Measurements from ENCODE around the gene SPOCK1.
"Not testable (repeated sequence)": the region's sequence is repeated elsewhere in the genome, so short reads cannot be mapped to it uniquely, and the experiment has no call there.

Gene SPOCK1

GRCh38 chr5:137393196-137393993, 105.7 kb downstream of the SPOCK1 start:
- no peak for DNase-seq

- DNase-seq, result no peak
Measured at GRCh38 chr5:137392261-137392660, 106.9 kb downstream of the SPOCK1 start.

GRCh38 chr5:137391044-137391443, 108.1 kb downstream of the SPOCK1 start:
- DNase-seq, result not testable (repeated sequence)

GRCh38 chr5:137389042-137389441, 110.1 kb downstream of the SPOCK1 start:
- DNase-seq, result no peak

- no peak for DNase-seq
Measured at GRCh38 chr5:137385064-137385463, 114.1 kb downstream of the SPOCK1 start.

- no peak for DNase-seq
Measured at GRCh38 chr5:137383909-137384308, 115.2 kb downstream of the SPOCK1 start.

- no peak for DNase-seq
Measured at GRCh38 chr5:137381555-137381954, 117.6 kb downstream of the SPOCK1 start.

GRCh38 chr5:137379555-137380286, 119.4 kb downstream of the SPOCK1 start:
- DNase-seq, result no peak

- DNase-seq, result no peak
Measured at GRCh38 chr5:137375741-137376526, 123.2 kb downstream of the SPOCK1 start.

GRCh38 chr5:137374110-137374714, 124.9 kb downstream of the SPOCK1 start:
- DNase-seq, result no peak

- DNase-seq, result no peak
Measured at GRCh38 chr5:137372773-137373160, 126.4 kb downstream of the SPOCK1 start.

GRCh38 chr5:137372016-137372772, 126.9 kb downstream of the SPOCK1 start:
- no peak for DNase-seq

- no peak for DNase-seq
Measured at GRCh38 chr5:137370096-137371071, 128.7 kb downstream of the SPOCK1 start.

GRCh38 chr5:137368651-137369050, 130.5 kb downstream of the SPOCK1 start:
- no peak for DNase-seq

GRCh38 chr5:137367951-137368350, 131.2 kb downstream of the SPOCK1 start:
- DNase-seq, result no peak

- DNase-seq, result no peak
Measured at GRCh38 chr5:137366526-137366925, 132.6 kb downstream of the SPOCK1 start.

GRCh38 chr5:137365126-137365865, 133.8 kb downstream of the SPOCK1 start:
- DNase-seq, result no peak

GRCh38 chr5:137361280-137361679, 137.8 kb downstream of the SPOCK1 start:
- DNase-seq, result no peak

GRCh38 chr5:137360607-137361006, 138.5 kb downstream of the SPOCK1 start:
- no peak for DNase-seq

GRCh38 chr5:137359941-137360340, 139.2 kb downstream of the SPOCK1 start:
- no peak for DNase-seq
